ENCODE data around the gene HBG2. TPM values are rescaled to one million over a fixed set of nuclear protein-coding genes. Genes with fewer than 3 reads are reported as not detected.

The HBG2 gene
- total RNA-seq, 1 donor from 2014 or later: not detected

DNA sequence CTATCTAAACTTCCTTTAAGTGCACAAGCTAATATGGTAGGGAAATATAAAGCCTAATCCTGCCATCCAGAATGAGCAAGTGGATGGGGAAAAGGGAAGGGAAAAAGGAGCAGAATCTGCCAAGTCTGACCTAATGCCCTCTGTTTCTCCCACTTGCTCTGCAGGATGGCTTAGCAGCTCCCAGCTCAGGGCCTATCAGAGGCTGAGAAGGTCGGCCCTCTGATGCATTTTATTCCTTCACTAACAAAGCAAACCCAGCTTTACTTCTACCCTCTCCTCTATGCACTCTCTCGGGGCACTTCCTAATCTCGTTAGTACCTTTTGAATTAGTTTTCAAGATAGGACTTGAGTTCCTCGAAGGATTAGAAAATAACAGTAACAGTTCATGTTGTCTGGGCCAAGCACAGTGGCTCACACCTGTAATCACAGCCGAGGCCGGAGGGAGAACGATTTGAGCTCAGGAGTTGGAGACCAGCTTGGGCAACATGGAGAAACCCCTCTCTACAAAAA is 44.1 kb downstream of the HBG2 start:
- no peaks in the 10 kb centered on the region for H3K9me3 ChIP-seq
- H3K27me3 ChIP-seq: no peaks in the 10 kb centered on the region
- H3K4me1 ChIP-seq: no peaks in the 10 kb centered on the region
- no peaks in the 10 kb centered on the region for H3K36me3 ChIP-seq
- intact Hi-C loops (cut with DNase I): no loop called here
- DNase-seq (ENCODE audit: low spot score in 2 of 2): no peak
- no peak overlapping the region for H3K27ac ChIP-seq
- H3K4me3 ChIP-seq: no peak overlapping the region
- TF ChIP-seq, protein P1, sequence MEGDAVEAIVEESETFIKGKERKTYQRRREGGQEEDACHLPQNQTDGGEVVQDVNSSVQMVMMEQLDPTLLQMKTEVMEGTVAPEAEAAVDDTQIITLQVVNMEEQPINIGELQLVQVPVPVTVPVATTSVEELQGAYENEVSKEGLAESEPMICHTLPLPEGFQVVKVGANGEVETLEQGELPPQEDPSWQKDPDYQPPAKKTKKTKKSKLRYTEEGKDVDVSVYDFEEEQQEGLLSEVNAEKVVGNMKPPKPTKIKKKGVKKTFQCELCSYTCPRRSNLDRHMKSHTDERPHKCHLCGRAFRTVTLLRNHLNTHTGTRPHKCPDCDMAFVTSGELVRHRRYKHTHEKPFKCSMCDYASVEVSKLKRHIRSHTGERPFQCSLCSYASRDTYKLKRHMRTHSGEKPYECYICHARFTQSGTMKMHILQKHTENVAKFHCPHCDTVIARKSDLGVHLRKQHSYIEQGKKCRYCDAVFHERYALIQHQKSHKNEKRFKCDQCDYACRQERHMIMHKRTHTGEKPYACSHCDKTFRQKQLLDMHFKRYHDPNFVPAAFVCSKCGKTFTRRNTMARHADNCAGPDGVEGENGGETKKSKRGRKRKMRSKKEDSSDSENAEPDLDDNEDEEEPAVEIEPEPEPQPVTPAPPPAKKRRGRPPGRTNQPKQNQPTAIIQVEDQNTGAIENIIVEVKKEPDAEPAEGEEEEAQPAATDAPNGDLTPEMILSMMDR (IDR thresholded peaks at IDR 0.05): no peak

DNA sequence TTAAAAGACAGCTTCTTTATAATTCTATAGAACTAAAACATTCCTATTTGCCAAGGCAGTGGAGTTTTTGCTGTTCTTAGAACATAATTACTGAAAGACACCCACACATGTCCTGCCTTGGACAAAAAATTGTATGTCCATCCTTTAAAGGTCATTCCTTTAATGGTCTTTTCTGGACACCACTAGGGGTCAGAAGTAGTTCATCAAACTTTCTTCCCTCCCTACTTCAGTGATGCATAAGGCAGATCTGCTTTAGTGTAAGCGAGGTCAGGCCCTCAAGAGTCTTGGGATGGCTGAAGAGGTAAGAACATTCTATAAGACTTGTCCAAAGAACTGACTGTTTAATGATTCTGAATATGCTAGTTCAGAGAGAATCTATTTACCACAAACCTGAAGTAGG is 49.8 kb downstream of the HBG2 start:
- TF ChIP-seq, protein P1 (IDR thresholded peaks at IDR 0.05): peak in 1 of 3 experiments; percentile 40
- intact Hi-C loops (cut with DNase I): no loop called here
- no peaks in the 10 kb centered on the region for H3K9me3 ChIP-seq
- H3K27me3 ChIP-seq: no peaks in the 10 kb centered on the region
- H3K36me3 ChIP-seq: no peaks in the 10 kb centered on the region
- no peak for DNase-seq (ENCODE audit: low spot score in 2 of 2)
- no peak overlapping the region for H3K4me3 ChIP-seq
- no peak overlapping the region for H3K27ac ChIP-seq
- no peaks in the 10 kb centered on the region for H3K4me1 ChIP-seq

DNA sequence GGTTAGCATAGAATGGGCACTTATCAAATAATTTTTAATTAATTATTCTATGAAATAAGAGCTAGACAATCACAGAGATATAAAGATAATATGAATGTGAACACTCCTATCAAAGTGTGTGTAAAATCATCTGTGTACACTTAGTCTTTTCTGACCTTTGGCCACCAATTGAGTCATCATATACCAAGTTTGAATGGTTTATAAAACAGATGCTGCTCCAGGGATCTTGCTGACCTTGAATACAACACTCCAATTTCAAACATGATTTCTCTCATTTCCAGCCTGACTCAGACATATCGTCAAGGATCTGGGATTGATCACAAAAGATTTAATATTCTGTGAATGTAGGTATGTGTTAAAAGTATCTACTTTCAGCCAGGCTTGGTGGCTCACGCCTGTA is 51.2 kb downstream of the HBG2 start:
- Histone ChIP-seq H3K4me3 (no peak overlapping the region), H3K9me3 (no peaks in the 10 kb centered on the region), H3K27me3 (no peaks in the 10 kb centered on the region), H3K36me3 (no peaks in the 10 kb centered on the region), H3K4me1 (no peaks in the 10 kb centered on the region), H3K27ac (no peak overlapping the region)
- TF ChIP-seq, protein P1 (IDR thresholded peaks at IDR 0.05): no peak
- intact Hi-C loops (cut with DNase I): no loop called here
- no peak for DNase-seq (ENCODE audit: low spot score in 2 of 2)

Other genes with a start within 250 kb of the HBG2 start
- gene OR52J3, start 208.3 kb downstream of the HBG2 start, total RNA-seq: not detected
- gene OR52E2, start 195.2 kb downstream of the HBG2 start, total RNA-seq: not detected
- gene OR52E1, start 185.2 kb downstream of the HBG2 start, total RNA-seq: not detected
- not detected for gene OR52A5, start 116.4 kb downstream of the HBG2 start, total RNA-seq
- gene OR52A1, start 100.0 kb downstream of the HBG2 start, total RNA-seq: not detected
- gene OR51V1, start 54.1 kb downstream of the HBG2 start, total RNA-seq: not detected
- gene HBB, start 27.7 kb downstream of the HBG2 start, total RNA-seq: 1,146 TPM
- not detected for gene HBD, start 20.3 kb downstream of the HBG2 start, total RNA-seq
- gene HBG1, start 4.9 kb downstream of the HBG2 start, total RNA-seq: not detected
- not detected for gene HBE1, start 15.2 kb upstream of the HBG2 start, total RNA-seq
- gene OR51B4, start 47.2 kb upstream of the HBG2 start, total RNA-seq: not detected
- gene OR51B2, start 69.5 kb upstream of the HBG2 start, total RNA-seq: not detected
- gene OR51B5, start 88.7 kb upstream of the HBG2 start, total RNA-seq: not detected
- gene OR51B6, start 96.7 kb upstream of the HBG2 start, total RNA-seq: not detected
- not detected for gene OR51M1, start 129.0 kb upstream of the HBG2 start, total RNA-seq
- not detected for gene OR51Q1, start 167.3 kb upstream of the HBG2 start, total RNA-seq
- not detected for gene OR51I1, start 186.7 kb upstream of the HBG2 start, total RNA-seq
- not detected for gene OR51I2, start 194.5 kb upstream of the HBG2 start, total RNA-seq
- not detected for gene OR52D1, start 233.9 kb upstream of the HBG2 start, total RNA-seq

All from ascending aorta (tissue), 2 donors.